ENCODE measurements around the gene CTNNB1.

The CTNNB1 gene

DNA sequence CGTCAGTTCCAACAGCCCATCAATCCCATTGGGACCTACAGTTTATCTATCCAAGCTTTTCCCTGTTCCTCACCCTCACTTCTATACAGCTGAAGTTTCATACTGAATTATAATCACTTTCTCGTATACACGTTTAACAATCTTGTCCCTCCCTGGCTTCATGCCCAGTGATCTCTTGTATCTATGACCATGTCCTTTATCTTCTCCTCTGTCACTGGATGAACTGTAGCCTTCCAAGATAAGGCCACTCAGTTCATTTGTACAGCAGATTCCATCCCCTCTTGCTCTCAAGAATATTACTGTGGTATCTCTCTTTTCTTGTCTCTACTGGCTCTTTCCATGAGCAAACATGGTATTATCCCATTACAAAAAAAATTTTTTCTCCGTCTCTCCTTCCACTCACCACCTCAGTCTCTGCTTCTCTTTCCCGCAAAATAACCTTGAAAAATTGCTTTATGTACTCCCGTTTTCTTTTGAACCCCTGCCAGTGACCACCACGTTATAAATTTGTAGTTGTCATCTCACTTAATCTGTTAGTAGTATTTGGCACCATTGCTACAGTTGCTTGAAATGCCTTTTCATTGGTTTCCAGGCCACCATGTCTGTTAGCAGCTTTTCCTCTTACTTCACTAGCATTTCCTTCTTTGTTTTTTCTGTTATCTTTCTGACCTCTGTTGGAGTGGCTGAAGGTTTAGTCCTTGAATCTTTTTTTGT is 9.4 kb downstream of the CTNNB1 start:
- intact Hi-C loops (cut with DNase I) = no loop called here
- DNase-seq = no peak

DNA sequence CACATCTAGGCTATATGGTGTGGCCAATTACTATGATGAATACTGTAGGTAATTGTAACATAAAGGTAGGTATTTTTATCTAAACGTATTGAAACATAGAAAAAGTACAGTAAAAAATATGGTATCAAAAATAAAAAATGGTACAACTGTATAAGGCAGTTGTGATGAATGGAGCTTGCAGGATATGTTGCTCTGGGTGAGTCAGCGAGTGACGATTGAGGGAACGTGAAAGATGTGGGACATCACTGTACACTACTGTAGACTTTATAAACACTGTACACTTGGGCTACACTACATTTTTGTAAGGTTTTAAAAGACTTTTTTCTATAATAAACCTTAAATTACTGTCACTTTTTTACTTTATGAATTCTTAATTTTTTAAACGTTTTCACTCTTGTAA is 10.3 kb downstream of the CTNNB1 start:
- intact Hi-C loops (cut with DNase I) = no loop called here
- no peak for DNase-seq

- intact Hi-C loops (cut with DNase I) = no loop called here
These were observed 11.7 kb downstream of the CTNNB1 start for GRCh38 chr3:41210966-41211365.

DNA sequence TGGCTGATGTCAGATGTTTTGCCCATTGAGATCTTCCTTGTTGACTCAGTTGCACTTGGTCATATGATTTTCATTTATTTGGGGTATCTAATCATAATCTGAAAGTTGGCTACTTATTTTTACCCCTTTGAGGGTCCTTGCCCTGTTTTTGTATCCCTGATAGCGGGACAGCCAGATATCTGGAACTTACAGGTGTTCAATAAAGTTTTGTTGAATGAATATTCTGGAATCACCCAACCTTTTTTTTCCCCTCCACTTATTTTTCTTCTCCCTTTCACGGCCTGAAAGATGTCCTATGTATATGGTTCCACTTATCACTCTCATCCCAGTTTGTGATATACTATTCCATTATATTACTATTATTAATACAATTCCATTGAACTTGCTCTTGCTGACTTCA is 12.8 kb downstream of the CTNNB1 start:
- intact Hi-C loops (cut with DNase I) = no loop called here
- DNase-seq = no peak

More at GRCh38 chr3:41210966-41211365, 11.7 kb downstream of the CTNNB1 start:
- no peak for DNase-seq

DNA sequence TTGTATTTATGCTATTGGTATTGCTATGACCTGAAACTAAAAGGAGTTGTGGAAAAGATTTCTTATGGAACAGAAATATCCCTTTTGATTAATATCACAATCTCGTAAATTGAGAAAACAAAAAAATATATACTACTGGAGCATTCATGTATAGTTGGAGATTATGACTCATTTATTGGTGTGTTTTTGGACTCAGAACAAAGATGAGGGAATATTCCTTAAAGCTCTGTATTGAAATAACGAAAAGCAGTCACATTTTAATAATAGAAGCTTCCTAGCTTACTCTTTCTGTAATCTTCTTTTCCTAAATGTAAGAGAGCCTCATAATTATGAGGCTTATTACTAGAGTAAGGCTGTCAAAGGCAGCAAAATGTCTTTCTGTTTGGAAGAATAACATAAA is 14.3 kb downstream of the CTNNB1 start:
- no peak for DNase-seq
- intact Hi-C loops (cut with DNase I) = no loop called here

GRCh38 chr3:41216422-41216821 is 17.1 kb downstream of the CTNNB1 start:
- intact Hi-C loops (cut with DNase I) = no loop called here
- DNase-seq = no peak

- intact Hi-C loops (cut with DNase I) = no loop called here
- no peak for DNase-seq
These were observed 17.7 kb downstream of the CTNNB1 start for GRCh38 chr3:41216993-41217392.

DNA sequence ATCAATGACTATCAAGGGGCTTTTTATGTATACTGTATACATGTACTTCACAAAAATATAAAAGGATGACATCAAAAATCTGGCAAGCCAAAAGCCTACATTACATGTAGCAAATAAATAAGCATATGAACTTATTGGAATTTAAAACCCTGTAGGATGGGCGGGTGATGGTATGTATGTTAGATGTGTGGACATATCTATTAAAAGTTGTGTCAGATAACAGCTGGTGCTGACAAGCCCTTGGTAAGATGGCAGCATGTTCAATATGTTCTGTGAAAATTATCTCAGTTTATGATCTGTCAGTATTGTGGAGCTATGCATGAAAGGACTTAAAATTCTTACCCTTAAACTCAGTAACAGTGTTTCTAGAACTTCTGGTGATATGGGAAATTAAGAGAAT is 20.1 kb downstream of the CTNNB1 start:
- DNase-seq = no peak
- intact Hi-C loops (cut with DNase I) = no loop called here

DNA sequence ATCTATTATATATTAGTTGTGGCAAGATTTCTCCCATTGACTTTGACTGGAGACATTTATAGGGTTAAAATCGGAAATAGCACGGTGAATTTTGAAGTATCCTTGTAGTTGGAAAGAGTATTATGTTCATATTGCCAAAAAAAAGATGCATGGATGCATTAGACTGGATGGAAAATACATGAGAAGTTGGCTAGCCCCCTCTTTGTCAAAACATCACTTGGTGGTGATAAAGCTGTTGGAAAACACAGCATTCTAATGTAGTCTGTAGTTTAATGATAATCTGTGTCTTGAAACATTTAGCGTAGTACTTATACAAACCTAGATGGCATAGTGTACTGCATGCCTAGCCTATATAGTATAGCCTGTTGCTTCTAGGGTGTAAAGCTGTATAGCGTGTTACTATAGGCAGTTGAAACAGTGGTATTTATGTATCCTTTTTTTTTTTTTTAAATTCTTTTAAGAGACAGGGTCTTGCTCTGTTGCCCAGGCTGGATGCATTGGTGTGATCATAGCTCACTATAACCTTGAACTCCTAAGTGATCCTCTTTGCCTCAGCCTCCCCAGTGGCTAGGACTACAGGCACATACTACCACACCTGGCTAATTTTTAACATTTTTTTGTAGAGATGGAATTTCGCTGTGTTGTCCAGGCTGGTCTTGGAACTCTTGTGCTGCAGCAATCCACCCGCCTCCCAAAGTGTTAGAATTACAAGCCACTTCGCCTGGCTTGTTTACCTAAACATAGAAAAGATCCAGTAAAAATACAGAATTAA is 21.8 kb downstream of the CTNNB1 start:
- intact Hi-C loops (cut with DNase I) = no loop called here
- no peak for DNase-seq

- DNase-seq = no peak
- intact Hi-C loops (cut with DNase I) = no loop called here
These were observed 22.7 kb downstream of the CTNNB1 start for GRCh38 chr3:41222012-41222411.

DNA sequence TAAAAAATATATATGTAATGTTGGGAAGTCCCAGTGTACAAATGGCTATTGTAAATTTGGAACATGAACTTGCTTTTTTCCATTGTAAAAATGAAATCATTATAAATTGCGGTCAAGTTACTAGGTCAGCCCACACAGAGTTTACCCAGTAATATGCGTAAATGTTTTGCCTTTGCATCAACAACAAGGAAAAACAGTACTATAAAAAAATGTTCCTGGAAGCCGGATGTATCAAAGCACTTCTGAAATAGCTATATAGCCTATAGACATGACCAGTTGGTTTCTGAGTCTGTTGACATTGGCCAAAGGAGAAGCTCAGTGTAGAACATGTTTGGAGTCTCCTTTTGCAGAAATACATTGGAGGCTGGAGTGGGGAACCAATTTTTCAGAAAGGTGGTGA is 23.2 kb downstream of the CTNNB1 start:
- intact Hi-C loops (cut with DNase I) = no loop called here

DNA sequence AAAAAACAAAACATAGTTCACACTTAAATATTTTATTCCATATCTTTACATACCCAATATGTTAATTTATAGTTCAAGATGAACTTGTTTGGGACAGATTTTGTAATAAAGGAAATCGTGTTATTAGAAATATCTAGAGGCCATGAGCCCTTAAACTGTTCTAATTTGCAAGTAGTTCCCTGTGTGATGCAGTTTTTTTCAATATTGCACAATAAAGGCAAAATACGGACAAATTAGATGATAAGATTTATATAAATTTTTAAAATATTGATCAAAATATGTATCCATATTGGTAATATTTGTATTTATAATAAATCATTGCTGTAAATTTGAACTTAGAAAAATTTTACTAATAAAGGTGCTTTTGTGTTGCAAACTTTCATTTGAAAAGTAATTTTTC is 23.8 kb downstream of the CTNNB1 start:
- DNase-seq = no peak
- intact Hi-C loops (cut with DNase I) = no loop called here

More for the DNA sequence above, 23.2 kb downstream of the CTNNB1 start:
- no peak for DNase-seq

DNA sequence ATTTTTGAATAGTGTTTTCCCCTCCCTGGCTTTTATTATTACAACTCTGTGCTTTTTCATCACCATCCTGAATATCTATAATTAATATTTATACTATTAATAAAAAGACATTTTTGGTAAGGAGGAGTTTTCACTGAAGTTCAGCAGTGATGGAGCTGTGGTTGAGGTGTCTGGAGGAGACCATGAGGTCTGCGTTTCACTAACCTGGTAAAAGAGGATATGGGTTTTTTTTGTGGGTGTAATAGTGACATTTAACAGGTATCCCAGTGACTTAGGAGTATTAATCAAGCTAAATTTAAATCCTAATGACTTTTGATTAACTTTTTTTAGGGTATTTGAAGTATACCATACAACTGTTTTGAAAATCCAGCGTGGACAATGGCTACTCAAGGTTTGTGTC is 24.4 kb downstream of the CTNNB1 start:
- no peak for DNase-seq
- intact Hi-C loops (cut with DNase I) = no loop called here

DNA sequence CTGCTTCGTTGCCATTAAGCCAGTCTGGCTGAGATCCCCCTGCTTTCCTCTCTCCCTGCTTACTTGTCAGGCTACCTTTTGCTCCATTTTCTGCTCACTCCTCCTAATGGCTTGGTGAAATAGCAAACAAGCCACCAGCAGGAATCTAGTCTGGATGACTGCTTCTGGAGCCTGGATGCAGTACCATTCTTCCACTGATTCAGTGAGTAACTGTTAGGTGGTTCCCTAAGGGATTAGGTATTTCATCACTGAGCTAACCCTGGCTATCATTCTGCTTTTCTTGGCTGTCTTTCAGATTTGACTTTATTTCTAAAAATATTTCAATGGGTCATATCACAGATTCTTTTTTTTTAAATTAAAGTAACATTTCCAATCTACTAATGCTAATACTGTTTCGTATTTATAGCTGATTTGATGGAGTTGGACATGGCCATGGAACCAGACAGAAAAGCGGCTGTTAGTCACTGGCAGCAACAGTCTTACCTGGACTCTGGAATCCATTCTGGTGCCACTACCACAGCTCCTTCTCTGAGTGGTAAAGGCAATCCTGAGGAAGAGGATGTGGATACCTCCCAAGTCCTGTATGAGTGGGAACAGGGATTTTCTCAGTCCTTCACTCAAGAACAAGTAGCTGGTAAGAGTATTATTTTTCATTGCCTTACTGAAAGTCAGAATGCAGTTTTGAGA is 25.0 kb downstream of the CTNNB1 start:
- intact Hi-C loops (cut with DNase I) = no loop called here
- no peak for DNase-seq

DNA sequence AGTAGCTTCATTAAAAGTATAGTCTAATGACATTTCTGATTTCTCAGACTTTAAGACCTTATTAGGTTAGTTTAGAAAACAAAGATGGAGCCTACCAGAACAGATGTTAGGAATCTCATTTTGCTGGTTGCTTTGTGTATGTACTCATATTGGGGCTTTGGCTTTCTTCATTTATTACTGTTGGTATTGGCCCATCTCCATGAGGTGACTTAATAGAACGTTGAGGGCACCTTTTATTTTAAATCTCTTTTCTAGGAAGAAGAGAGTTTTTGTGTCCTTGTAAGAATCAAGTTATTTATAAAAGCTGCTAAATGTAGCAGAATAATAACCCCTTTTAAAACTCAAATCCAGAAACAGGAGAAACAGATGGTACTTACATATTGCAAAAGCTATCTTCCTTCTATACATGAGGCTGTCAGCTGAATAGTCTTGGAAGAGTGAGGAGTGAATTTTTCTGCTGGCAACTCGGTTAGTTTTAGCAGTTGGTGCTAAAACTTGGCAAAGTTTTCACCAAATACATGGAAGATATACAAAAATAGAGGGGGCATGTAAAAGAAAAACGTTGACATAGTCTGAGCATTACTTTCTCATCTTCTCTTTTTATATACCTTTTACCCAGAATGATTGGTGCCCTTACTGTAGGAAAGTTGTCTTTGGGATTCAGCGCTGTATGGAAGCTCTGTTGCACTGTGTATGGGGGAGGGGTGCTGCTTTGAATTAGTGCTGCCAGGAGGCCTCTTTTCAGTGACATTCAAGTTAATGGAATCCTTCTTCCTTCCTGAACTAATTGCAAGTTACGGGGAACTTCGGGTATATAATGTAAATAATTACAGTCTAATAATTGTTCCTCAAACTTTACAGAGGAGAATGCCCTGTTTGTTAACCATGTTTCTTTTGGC is 35.8 kb downstream of the CTNNB1 start:
- intact Hi-C loops (cut with DNase I) = no loop called here

GRCh38 chr3:41236228-41236627 is 36.9 kb downstream of the CTNNB1 start:
- DNase-seq = no peak
- intact Hi-C loops (cut with DNase I) = no loop called here

More for the DNA sequence above, 35.8 kb downstream of the CTNNB1 start:
- DNase-seq = no peak

DNA sequence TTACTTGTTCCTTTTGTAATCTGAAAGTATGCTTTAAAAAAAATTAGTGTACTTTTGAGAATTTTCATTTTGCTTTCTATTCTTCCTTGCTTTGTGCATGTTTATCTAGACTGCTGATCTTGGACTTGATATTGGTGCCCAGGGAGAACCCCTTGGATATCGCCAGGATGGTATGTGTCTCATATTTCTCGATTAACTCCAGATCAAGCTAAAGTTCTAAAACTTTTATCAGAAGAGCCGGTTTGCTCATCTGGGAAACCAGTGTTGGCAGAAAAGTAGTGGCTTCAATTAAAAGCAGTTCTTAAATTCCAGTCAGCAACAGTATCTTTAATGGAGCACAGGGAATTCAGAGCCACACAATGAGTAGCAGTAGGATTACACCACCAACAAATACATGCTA is 38.6 kb downstream of the CTNNB1 start:
- intact Hi-C loops (cut with DNase I) = no loop called here
- DNase-seq = no peak

GRCh38 chr3:41239587-41239986 is 40.3 kb downstream of the CTNNB1 start:
- intact Hi-C loops (cut with DNase I) = no loop called here

DNA sequence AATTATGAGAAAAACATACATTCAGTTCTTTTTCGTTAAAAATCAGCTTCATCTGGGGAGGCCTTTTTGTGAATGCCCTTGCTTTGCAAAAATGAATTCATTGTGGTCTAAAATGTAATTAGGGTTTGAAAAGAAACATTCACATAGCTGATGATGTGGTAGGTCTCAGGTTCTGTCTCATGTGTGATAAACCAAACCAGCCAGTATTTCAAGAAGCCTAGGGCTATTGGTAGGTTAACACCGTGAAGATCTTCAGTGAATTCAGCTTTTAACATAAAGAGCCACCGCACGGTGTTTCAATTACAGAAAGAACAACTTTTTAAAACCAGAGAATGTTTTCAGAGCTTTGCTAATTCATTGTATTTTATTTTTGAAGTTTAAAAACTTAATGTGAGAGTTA is 41.9 kb downstream of the CTNNB1 start:
- DNase-seq = no peak
- intact Hi-C loops (cut with DNase I) = no loop called here

More at GRCh38 chr3:41239587-41239986, 40.3 kb downstream of the CTNNB1 start:
- DNase-seq = no peak

Data from head of caudate nucleus (tissue), 42 donors.